GM10248 (cell line): ENCODE measurements around the gene SIN3A.

ENCODE experiments used
- CTCF ChIA-PET: fragments of 300-600 bp; sonication (Branson Sonifier 250); formaldehyde crosslinking; extraction: SDS; loops from one replicate; lab custom pipeline; 2021; ENCODE audit warnings: antibody characterized with exemption; lab: Yijun Ruan, JAX
- POLR2A ChIA-PET: fragments of 350-650 bp; sonication (Branson Sonifier 250); formaldehyde crosslinking; extraction: SDS; loops from one replicate; lab custom pipeline; 2020; ENCODE audit warnings: antibody characterized with exemption; lab: Yijun Ruan, JAX
- DNase-seq: peaks from one replicate; pipeline ENCODE4 v3.0.0; 2012; ENCODE audit errors: extremely low spot score
- TF ChIP-seq, protein P1 (sequence below): IDR thresholded peaks from 2 replicates; pipeline ENCODE4 v1.5.1; 2012; ENCODE audit warnings: mild to moderate bottlenecking, low read depth; ENCODE audit errors: extremely low read depth, missing control alignments, control extremely low read depth

The SIN3A gene

DNA sequence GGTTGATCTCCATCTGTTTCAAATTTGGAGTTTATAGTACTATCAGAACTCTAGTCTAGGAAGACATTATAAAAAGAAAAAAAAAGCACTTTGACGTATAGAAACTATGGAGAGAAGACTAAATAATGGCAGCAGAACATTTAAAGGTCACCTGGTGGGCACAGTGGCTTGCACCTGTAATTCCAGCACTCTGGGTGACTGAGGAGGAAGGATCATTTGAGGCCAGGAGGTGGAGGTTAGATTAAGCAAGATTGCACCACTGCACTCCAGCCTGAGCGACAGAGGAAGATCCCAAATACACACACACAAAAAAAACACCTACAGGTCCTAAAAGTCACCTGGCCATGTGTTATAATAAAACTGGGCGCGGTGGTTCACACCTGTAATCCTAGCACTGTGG is 13.8 kb downstream of the SIN3A start:
- CTCF ChIA-PET: interaction anchor here (1.0 kb wide), 1 partner anchor 9 kb away, joined by 4 read pairs; no protein-coding TSS in a partner anchor
- POLR2A ChIA-PET: interaction anchor here (0.7 kb wide), 1 partner anchor 18 kb away, joined by 6 read pairs; no protein-coding TSS in a partner anchor
- TF ChIP-seq, protein P1, sequence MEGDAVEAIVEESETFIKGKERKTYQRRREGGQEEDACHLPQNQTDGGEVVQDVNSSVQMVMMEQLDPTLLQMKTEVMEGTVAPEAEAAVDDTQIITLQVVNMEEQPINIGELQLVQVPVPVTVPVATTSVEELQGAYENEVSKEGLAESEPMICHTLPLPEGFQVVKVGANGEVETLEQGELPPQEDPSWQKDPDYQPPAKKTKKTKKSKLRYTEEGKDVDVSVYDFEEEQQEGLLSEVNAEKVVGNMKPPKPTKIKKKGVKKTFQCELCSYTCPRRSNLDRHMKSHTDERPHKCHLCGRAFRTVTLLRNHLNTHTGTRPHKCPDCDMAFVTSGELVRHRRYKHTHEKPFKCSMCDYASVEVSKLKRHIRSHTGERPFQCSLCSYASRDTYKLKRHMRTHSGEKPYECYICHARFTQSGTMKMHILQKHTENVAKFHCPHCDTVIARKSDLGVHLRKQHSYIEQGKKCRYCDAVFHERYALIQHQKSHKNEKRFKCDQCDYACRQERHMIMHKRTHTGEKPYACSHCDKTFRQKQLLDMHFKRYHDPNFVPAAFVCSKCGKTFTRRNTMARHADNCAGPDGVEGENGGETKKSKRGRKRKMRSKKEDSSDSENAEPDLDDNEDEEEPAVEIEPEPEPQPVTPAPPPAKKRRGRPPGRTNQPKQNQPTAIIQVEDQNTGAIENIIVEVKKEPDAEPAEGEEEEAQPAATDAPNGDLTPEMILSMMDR: no peak
- DNase-seq: no peak

DNA sequence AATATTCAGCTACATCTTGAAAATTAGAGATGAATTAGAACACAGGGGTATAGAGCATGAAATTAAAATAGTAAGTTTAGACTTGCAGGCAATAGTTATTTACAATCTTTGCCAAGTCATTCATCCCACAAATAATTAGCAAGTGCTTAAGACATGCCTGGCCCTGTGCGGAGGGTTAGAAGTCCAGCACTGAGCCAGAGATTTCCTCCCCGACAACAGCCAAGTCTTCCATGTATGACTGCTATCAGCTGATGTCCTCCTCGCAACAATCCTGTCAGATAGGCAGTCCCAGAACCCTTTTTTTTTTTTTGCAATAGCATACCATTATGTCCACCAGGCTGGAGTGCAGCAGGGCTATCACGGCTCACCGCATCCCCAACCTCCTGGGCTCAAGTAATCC is 14.6 kb downstream of the SIN3A start:
- POLR2A ChIA-PET: interaction anchor here (0.7 to 1.5 kb wide), 2 partner anchors 15 to 19 kb away, joined by 3 to 6 read pairs; partner anchors contain the start of gene SIN3A
- TF ChIP-seq, protein P1: no peak
- DNase-seq: no peak
- CTCF ChIA-PET: interaction anchor here (0.9 to 1.7 kb wide), 2 partner anchors 8 to 17 kb away, joined by 3 to 6 read pairs; no protein-coding TSS in a partner anchor

DNA sequence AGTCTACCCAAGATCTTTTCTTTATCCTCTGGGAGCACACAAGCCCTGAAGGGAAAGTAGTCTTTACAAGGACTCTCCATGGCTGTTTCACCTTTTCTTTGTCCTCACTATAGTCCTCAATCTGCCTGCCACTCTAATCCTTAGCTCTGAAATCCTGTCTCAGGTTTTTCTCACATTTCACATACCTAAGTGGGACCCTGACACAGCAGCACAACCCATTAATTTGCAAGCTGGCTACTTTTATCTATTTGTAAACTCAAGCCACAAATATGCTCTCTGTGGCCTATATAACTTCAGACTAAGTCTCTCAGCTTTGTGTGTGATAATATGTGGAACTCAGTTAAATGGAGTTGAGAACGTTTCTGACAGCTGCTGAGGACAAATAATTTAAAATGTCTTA is 19.8 kb downstream of the SIN3A start:
- no peak for DNase-seq
- ChIA-PET CTCF (interaction anchor here (0.7 to 1.5 kb wide), 2 partner anchors 14 to 147 kb away, joined by 3 read pairs; partner anchors contain the start of gene PTPN9), POLR2A (no interaction called here)
- TF ChIP-seq, protein P1: no peak

DNA sequence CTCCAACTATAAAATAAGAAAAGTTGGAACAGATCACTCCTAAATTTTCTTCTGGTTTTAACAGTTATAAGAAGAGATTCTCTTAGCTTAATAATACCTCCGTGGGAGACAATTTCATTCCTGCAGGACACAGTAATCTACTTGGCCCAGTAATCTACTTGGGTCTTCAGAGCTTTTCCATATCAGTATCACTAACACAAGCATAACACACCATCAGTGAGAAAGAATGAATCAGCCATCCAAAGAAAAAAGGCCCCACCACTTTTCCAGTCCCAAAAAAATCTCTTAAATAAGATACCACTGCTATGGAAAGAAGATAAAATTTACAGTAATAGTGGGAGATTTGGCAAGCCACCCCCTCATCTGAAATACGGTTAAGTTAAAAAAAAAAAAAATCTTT is 20.2 kb downstream of the SIN3A start:
- ChIA-PET CTCF (interaction anchor here (1.5 kb wide), 1 partner anchor 148 kb away, joined by 3 read pairs; the partner anchor contains the start of gene PTPN9), POLR2A (no interaction called here)
- no peak for DNase-seq
- TF ChIP-seq, protein P1: no peak

DNA sequence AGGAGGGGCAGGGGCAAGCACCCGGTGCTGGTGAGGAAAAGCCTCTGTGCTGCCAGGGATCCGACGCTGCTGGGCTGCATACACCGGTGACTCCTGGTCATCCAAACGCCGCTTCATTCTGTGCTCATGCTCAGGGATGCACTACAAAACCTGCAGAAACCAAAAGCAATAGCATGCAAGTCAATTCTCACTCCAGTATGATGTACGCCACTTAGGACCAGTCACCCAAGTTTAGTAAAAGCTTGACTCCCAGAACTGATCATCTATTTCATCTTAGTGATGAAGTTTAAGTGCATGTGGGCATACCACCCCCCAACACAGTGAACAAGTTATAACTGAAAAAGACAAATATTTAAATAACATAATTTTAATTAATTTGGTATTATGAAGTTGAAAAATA is 21.2 kb downstream of the SIN3A start:
- no peak for DNase-seq
- CTCF ChIA-PET: no interaction called here
- POLR2A ChIA-PET: no interaction called here
- TF ChIP-seq, protein P1: no peak

DNA sequence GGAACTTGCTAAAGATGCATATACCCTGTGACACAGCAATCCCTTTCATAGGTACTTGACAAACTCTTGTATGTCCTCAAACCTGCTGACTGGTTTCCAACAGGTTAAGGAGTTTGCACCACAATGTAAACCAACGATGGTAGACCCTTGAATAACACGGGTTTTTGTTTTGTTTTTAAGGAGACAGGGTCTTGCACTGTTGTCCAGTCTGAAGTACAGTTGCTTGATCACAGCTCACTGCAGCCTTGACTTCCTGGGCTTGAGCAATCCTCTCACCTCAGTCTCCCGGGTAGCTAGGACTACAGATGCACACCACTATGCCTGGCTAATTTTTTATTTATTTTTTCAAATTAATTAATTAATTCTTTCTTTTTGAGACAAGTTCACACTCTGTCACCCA is 23.3 kb downstream of the SIN3A start:
- TF ChIP-seq, protein P1: no peak
- DNase-seq: no peak
- ChIA-PET POLR2A (no interaction called here), CTCF (no interaction called here)
